HTERT RPE-1 (cell line): Measurements from ENCODE around the gene PIAS4.

ENCODE experiments used
- in situ Hi-C: fragments of 300-500 bp; cut with MboI; formaldehyde crosslinking; loops from 4 replicates; pipeline ENCODE4 v1.14.3; 2020; ENCODE audit warnings: low sequenced_read_pairs

PIAS4 gene

GRCh38 chr19:4069331-4069959, 61.9 kb downstream of the PIAS4 start:
- in situ Hi-C loops: no loop called here

DNA sequence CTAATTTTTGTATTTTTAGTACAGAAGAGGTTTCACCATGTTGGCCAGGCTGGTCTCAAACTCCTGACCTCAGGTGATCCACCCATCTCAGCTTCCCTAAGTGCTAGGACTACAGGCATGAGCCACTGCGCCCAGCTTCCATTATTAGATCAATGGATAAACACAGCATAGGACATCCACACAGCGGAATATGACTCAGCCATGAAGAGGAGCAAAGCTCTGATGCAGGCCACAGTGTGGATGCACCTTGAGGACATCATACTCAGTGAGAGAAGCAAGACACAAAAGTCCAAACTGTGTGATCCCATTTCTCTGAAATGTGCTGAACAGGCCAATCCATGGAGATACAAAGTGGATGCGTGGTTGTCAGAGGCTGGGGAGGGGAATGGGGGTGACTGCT, 64.1 kb downstream of the PIAS4 start:
- in situ Hi-C loops: no loop called here

DNA sequence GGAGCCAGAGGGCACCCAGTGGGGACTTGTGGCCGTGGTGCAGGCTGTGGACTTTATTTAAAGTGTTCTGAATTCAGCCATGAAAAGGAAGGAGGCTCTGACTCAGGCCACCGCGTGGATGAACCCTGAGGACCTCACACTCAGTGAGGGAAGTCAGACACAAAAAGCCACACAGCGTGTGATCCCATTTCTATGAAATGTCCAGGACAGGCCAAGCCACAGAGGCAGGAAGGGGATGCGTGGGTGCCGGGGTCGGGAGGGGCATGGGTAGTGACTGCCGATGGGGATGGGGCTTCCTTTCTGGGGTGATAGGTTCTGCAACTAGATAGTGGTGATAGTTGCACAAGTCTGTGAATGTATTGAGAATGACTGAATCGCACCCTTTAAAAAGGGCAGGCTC, 67.8 kb downstream of the PIAS4 start:
- in situ Hi-C loops: no loop called here

- in situ Hi-C loops: no loop called here
Measured at GRCh38 chr19:4077007-4077374, 69.5 kb downstream of the PIAS4 start.

DNA sequence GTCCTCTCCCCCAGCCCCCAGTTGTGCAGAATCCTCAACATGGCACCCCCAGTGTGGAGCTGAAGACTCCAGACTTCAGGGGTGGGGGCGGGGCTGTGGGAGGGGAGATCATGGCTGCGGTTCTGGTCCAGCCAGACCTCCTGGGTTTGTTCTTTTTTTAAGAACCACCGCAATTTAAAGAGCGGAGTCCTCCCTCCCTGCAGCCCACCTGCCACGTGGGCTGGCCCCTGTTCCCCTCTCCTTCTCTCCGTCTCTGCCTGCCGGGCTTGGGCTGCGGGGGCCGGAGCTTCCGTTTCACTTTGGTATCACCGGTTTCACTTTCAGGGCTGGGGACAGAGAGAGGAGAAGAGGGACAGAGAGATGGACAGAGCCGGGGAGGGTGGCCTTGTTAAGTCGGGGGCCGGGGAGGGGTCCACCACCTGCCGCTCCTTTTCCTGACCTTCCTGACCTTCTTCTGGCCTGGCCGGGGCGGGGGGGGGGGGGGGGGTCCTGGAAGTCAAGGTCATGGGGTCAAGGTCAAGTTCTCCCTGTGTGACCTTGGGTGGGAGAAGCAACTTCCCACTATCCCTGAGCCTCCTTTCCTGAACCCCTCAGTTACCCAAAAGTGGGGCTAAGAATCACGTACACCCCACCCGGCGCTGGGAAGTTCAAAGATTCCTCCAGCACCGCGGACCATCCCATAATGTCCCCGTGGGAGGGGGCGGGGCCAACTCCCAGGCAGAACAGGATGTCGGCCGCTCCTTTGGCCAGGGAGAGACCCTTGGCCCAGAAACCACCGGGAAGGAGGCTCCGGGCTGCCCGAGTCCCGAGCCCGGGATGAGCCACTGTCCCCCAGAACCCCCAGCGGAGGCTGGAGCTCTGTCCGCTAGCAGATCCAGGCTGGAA, 70.5 kb downstream of the PIAS4 start:
- in situ Hi-C loops: no loop called here

DNA sequence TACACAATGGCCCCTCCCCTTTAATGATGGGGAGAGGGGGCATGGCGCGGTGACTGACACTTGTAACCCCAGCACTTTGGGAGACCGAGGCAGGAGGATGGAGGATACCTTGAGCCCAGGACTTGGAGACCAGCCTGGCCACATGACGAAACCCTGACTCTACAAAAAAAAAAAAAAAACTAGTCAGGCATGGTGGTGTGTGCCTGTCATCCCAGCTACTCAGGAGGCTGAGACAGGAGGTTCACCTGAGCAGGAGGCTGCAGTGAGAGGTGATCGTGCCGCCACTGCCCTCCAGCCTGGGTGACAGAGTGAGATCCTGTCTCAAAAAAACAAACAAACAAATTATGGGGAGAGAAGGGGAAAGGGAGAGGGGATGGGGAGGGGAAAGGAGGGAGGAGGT, 72.9 kb downstream of the PIAS4 start:
- in situ Hi-C loops: no loop called here

- in situ Hi-C loops: no loop called here
Measured at GRCh38 chr19:4081441-4082129, 74.0 kb downstream of the PIAS4 start.

DNA sequence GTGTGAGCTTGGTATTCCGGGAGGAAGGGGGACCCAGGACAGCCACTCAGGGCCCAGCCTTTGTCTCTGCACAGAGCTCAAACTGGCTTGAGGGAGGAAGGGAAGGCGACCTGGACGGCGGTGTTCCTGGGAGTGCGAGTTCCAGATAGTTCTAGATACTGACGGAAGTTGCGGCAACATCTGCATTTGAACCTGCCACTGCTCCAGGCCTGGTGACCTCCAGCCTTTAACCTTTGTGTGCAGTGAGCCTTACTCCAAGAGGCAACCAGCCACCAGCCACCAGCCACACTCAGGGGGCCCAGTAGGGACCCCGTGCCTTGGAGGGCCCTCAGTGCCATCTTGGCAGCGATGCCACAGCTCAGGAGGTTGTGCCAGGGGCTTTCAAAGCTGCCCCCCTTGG, 74.6 kb downstream of the PIAS4 start:
- in situ Hi-C loops: no loop called here

DNA sequence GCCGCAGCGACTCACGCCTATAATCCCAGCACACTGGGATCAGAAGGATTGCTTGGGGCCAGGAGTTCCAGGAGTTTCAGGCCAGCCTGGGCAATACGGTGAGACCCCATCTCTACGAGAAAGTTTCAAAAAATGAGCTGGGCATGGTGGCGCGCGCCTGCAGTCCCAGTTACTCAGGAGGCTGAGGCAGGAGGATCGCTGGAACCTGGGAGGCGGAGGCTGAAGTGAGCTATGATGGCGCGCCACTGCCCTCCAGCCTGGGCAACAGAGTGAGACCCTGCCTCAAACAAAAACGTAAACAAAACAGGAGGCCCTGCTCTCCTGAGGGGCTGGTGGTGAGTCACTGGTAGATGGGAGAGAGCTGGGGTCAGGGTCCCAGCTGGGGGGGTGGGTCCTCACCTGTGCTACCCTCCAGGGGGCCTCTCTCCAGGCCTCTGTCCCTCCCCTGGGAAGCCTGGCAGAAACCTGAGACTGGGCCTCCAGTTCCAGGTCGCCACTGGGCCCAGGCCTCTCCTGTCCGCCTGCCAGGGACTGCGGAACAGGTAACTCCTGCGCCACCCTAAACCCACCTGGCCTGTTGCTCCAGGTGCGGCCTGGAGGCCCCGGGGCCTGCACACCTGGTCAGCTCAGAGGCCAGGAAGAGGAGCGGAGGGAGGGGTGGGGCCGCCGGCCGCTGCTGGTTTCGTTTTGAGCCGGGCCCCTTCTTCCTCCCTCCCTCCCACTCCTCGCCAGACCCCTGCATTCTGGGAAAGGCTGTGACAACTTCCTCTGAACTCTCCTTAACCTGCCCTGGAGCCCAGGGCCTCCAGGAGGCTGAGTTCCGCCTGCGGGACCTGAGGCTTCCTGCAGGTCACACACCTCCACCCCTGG, 76.4 kb downstream of the PIAS4 start:
- in situ Hi-C loops: no loop called here

- in situ Hi-C loops: no loop called here
Measured at GRCh38 chr19:4084547-4084877, 77.0 kb downstream of the PIAS4 start.

DNA sequence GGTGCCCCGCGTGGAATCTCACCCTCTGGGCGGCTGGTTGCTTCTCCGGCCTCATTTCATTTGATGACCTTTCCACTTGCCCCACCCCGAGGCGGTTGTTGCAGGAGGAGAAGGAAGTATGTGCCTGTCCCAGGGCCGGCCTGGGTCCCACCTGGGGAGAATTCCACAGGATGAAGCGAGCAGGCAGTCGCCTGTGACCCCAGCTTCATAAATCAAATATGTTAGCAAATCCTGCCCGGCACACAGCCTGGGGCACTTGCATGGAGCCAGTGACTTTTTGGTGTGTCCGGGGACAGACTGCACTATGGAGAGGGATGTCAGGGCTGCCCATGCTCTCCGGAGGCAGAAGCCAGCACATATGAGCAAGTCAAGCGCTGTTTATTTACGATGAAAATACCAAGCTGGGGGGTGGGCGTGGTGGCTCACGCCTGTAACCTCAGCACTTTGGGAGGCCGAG, 78.9 kb downstream of the PIAS4 start:
- in situ Hi-C loops: no loop called here

- in situ Hi-C loops: no loop called here
Measured at GRCh38 chr19:4087787-4088679, 80.5 kb downstream of the PIAS4 start.

DNA sequence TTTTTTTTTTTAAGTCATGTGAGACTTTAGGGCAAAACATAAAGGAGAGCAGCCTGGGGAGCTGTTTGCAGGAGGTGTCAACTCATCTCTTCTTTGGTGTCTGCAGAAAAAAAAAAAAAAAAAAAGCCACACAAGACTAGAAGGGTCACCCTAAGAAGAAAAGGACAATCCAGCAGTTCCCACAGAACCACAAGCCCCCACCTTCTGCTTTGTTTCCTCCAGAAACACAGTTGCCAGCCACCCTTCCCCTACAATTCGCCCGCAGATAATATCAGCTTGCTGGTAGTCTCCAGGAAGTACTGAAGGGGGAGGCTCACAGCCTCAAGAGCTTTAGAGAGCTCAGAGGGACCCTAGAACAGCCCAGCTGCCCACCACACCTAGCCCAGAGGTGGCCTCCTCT, 81.4 kb downstream of the PIAS4 start:
- in situ Hi-C loops: no loop called here
